GM19043 (cell line): ENCODE data around the gene NPPC.
"Not testable (repeated sequence)": the region's sequence is repeated elsewhere in the genome, so short reads cannot be mapped to it uniquely, and the experiment has no call there.

Experiments used
- ATAC-seq: cut with Tn5 transposase; IDR thresholded peaks from one replicate; pipeline ENCODE4 v1.9.1; 2021; ENCODE audit warnings: low read depth; ENCODE audit not compliant: unreplicated experiment

Gene NPPC

DNA sequence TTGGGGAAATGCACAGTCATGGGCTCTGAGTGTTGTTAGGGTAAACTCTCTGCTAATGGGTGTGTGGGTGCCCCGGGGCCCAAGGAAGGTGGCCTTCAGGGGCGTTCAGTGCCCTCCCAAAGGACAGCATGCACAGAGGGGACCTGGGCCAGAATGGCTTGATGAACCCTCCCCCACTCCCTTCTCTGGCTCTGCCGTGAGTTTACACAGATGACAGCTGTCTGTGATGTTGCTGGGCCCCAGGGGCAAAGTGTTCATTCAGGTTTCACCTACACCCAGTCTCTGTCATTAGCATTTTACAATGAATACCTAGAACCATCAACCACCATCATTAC is 3.2 kb downstream of the NPPC start:
- ATAC-seq: no peak

DNA sequence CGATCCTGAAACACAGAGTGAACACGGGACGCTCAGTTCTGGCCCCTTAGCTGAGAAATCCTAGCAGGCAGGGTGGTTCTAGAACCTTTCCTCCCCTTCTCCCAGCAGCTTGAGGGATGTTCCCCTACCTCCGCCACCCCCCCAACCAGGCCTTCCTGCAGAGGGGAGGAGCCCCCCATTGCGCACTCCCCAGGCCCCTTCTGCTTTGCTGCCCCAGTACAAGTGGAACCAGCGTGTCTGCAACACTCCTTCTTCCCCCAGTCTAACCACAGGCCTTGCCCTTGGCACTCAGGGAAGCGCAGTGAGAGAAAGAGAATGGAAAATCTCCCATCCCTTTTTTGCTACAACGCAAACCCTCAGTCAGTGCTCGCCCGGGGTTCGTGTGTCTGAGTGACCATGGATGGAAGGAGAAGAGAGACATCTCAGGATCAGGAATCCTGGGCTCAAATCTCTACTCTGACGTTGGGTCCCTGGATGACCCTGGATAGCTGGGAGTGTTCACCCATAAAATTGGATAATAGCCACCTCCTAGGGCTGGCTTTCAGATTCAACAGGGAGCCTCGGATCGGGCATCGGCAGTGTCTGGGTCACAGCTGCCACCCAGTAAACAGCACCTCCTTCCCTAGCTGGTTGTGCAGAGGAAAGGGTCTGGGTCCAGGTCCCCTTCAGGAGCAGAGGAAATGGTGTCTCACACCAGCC is 3.7 kb downstream of the NPPC start:
- no peak for ATAC-seq

DNA sequence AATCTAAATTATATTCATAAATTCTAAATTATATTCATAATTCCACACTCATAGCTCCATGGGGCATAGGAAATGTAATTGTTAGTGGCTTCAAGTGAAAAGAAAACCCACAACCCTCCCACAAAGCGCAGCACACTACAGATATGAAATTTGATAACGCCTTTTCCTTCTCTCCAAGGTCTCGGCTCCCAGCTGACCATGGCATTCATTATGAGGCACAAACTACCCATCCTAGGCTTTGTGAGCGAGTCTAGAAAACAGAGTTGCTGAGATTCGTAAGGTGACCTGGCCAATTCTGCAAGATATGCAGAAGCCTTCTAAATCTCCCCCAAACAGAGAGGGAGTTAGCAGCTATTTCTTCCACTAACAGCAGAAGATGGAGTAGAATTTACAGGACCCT is 5.4 kb downstream of the NPPC start:
- ATAC-seq: no peak

DNA sequence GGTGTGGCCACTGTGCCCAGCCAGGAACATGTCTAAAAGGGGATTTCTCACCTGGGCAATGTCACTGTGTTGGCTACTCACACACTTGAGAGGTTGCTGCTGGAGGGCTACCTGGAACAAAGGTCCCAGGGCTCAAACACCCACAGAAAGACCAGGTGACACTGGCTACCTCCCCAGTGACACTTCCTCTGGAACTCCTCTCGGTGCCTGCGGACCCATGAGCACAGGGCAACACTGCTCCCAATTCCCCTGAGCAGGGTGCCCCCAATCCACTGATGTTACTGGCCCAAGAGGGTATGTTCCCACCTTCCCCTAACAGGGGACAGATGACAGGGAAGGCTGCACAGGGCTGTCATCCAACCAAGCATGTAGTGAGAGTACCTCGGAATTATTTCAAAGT is 5.8 kb downstream of the NPPC start:
- no peak for ATAC-seq

DNA sequence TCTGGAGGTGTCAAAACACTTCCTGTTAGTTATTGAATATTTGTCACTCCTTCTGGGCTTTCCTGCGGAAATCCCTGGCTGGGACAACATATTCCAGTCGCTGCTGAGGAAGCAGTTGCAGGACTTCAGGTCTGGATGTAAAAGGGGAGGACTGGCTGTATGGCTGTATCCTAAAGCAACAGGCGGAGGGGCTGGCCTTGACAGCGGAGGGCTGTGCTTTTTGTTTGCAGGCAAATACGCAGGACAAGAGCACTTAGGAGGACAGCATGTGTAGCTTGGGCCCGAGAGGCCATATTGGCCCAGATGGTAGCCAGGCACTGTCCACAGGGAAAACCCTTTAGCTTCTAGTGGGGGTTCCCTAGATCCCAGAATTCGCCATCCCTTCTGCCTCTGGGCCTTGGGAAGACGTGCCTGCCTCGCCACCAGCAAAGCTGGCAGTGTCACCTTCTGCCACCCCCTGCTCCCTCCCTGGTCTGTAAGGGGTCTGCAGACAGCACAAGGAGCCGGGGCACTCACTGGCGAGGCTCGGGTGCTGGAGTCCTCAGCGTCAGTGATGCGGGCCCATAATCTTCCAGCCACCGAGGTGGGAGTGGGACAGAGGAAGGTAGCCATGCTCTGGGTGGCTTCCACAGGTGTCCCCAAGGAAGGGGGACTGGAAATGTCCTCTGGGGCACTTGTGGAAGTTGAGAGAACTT is 6.7 kb downstream of the NPPC start:
- no peak for ATAC-seq

DNA sequence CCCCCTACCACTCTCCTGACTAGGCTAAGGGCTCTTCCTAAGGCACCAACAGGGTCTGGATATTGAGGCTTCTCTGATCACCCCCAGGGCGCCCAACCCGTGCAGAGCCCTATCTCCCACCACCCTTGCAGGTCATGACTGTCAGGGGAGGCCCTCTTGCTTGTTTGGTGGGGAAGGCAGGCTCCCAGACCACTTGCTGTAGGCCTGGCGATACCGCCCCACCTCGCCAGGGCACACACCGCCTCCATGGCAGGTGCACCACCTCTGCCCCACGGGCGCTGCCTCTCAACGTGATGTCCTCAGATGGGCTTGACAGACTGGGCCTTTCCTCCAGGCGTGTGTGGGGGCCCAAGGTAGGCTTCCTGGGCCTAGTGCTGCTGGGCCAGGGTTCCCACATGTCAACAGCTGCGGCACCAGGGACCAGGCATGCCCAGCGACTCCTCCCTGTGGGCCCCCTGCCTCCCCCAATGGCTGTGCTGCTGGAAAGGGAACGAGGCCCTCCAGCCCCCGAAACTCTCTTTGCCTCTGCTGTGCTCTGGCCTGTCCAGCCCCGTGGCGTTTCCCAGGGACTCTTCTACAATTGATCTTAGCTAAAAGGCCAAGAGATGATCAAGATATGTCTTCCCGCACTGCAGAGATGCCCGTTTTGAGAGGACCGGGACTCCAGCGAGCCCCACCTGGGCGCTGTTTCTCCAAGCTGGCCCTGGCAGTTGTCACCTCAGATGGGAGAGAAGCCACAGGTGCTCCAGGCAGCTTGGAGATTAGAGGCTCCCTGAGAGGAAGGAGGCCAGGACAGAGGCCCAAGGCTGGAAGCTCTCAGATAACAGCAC is 7.5 kb downstream of the NPPC start:
- no peak for ATAC-seq

DNA sequence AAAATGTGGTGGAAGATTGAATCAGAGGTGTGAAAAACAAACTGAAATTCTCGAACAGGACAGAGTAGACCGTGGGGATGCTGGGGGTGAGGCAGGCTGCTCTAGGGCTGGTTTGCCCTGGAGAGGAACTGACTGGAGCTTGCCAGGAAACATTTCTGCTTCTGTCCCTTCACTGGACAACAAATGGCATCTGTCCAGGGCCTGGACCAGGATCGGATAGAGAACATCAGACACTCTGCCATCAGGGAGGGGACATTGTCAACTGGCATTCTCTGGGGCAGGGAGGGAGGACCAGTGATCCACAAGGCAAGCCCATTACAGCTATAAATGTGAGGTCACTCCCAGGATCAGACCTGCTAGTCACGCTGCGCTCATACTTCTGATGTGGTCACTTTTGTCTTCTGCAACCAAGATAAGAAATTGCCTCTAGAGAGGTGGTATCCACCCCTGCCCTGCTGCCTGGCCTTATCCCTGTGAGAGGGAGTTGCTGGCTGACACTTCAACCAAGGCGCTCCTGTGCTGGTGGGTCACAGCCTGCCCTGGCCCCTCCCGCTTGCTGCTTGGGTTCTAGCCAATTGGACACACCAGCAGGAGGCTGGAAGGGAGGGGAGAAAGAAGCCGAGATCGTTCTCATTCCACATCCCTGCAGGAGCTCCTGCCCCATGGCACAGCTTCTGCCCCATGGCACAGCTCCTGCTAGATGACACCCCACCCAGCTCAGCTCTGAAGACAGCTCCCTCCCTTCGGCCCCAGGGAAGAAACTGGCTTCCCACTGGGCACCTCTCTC is 8.7 kb downstream of the NPPC start:
- no peak for ATAC-seq

DNA sequence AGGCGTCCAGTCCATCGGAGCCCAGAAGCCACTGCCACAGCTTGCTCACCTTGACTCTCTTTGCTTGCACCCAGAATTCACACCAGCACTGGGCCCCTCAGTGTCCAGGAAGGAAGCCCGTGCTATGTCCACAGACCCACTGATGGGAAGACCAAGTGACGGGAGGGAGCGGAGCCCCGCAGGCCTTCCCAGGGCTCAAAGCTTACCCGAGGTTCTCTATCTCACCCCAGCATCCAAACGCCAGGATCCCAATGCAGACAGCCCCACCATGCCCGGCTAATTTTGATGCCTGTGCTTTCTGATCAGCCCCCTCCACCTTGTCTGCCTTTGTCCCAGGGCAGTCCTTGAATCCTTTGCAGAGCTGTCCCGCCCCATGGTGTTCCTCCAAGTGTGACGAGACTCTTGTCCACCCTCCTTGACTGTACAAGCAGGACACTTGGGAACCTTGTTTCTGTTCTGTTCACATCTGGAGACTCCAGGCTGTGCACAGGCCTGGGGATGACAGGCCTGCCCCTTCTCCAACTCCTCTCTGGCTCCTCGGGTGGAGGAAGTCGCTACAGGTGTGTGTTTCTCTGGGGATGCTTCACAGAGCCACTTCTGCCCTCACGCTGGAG is 12.0 kb downstream of the NPPC start:
- ATAC-seq: no peak

DNA sequence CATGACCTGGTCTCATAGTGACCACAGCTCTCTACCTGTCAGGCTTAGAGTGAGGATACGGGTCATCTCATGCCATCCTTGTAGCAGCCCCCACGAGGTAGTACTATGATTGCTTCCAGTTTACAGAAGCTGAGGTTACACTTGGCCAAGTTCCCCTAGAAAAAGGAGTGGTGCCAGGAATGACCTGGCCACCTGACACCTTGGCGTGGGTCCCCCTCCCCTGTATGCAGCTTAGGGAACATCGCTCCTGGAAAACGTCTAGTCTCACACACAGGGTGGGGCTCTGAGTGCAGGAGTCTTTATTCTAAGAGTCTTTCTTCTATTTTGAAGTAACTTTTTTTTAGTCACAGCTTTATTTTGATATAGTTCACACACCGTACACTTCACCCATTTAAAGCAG is 14.8 kb downstream of the NPPC start:
- ATAC-seq: no peak

DNA sequence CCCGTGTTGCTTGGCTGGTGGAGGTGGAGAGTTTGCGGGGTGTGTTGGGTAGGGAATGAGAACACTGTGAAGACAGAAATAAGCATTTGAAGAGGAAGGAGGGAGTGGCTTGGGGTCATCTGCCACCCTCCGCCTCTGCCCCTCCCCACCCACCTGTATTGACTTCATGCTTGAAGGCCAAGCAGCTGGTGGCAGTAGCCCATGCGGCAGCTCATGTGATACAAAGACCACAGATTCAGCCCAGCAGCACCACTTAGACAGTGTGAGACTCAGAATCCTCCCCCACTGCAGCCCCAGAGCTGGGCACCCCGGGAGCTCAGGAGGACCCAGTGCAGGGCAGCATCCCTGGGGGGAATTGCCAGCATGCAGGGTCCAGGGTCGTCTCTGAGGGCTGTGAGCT is 15.4 kb downstream of the NPPC start:
- no peak for ATAC-seq

DNA sequence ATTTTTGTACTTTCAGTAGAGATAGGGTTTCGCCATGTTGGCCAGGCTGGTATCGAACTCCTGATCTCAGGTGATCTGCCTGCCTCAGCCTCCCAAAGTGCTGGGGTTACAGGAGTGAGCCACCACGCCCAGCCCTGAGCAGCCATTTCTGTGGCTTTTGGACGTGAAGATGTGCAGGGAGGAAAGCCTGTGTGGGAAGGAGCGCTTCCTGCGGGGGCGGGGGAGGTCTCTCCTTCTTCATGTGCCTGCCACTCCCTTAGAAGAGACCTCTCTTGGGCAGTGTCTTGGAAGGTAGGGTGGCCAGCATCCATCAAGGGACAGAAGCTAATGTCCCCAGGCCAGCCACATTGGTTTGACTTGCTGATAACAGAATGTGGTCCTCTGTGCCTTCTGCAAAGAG is 16.0 kb downstream of the NPPC start:
- ATAC-seq: not testable (repeated sequence)

DNA sequence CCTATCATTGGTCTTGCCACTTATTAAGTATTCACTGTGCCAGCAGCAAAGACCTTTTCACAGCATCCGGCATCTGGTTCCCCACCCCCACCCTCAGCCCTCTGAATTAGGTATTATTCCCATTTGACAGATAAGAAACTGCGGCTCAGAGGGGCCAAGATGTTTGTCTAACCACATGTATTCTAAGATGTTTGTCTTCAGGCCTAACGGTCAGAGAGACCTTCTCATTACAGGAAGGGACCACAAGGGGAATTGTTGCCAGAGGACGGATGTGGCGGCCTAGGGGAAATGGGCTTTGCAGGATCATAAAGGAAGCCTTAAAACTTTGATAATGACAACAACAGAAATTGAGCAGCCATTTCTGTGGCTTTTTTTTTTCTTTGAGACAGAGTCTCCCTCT is 16.6 kb downstream of the NPPC start:
- no peak for ATAC-seq

DNA sequence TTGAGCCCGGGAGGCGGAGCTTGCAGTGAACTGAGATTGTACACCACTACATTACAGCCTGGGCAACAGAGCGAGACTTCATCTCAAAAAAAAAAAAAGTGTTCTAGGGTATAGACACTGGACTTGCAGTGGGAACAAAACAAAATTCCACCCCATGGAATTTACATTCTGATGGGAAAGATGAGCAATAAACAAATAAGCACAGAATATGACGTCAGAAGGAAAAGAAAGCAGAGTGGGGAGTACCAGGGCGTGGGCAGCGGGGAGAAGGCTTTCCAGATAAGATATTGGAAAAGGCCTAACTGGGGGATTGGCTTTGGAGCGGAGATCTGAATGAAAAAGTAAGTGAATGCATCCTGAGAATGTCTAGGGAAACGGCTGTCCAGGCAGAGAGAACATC is 17.6 kb downstream of the NPPC start:
- no peak for ATAC-seq

DNA sequence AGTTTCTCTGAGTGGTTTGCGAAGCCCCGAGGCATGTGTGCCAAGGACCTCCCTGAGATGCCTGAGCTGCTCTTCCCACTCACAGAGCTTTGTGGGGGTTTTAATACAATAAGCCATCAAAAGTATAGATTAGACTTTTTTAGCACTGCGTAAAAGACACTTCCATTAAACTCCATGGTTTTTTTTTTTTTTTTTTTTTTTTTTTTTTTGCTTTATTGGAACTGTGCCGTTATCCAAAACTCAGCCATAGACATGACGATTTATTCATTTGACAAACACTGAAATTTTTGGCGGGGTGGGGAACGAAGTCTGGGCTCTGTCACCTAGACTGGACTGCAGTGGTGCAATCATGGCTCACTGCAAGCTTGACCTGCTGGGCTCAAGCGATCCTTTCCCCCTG is 18.4 kb downstream of the NPPC start:
- no peak for ATAC-seq

DNA sequence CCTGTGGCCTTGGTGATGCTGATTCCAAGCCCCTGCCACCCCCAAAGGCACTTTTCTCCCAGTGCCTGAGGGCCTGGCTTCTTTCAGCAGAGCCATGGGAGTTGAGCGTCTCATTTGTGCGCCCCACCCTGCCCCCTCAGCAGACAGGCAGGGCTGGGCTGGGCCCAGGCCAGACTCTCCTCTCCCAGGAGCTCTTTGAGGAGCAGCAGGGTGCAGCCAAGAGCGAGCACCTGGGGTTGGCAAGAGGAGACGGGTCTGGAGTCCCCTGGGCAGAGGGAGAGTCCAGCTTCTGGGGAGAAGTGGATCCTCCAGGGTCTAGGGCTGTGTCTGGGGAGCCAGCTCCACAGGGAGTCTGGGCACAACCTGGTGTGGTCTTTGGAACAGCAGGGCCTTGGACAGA is 21.2 kb downstream of the NPPC start:
- ATAC-seq: no peak

DNA sequence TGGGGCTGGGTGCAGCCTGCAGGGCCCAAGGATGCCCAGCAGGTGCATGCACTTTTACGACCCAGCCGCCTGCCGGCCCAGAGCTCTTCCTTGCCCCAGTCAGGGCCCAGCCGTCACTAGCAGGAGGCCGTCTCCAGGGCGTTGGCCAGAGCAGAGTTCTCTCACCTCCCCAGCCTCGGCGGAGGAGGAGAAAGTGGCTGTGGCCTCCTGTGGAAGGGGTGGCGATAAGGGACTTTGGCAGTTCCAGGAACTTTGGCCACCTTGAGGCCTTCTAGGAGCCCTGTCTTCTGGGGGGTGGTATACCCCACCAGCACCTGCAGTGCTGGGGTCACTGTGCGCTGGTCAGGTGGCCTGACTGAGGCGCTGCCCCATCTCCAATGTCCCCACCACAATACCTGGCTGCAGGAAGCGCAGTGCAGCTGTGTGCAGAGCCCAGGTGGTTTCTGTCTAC is 22.0 kb downstream of the NPPC start:
- no peak for ATAC-seq

DNA sequence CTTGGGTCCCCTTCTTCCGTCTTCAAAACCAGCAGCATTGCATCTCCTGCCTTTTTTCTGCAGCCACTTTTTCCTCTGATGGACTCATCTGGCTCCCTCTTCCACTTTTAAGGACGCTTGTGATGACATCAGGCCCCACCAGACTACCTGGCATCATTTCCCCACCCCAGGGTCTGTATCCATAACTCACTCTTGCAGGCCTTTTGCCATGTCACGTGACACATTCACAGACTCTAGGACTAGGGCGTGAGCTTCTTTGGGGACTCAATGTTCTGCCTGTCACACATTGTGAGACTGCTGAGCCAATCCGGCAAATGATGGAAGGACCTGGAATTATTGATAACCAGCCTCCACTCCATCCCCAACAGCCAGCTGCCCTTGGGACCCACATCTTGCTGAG is 23.6 kb downstream of the NPPC start:
- ATAC-seq: no peak

DNA sequence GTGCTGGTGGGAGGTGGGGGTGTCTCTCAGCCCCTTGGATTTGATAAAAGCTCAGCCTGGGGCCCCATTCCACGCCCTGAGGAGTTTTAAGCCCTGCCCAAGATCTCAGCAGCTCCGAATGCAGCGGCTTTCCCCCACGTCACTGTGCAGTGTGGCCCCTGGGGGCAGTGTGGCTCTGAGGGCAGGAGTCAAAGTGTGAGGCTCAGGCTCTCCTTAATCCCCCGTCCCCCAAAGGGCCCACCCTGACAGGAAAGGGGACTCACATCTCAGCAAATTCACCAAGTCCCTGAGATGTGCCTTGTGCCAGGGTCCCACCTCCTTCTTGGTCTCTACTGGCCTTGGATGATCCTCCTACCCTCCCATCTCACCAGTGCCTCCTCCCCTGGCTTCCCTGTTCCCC is 25.2 kb downstream of the NPPC start:
- ATAC-seq: no peak

DNA sequence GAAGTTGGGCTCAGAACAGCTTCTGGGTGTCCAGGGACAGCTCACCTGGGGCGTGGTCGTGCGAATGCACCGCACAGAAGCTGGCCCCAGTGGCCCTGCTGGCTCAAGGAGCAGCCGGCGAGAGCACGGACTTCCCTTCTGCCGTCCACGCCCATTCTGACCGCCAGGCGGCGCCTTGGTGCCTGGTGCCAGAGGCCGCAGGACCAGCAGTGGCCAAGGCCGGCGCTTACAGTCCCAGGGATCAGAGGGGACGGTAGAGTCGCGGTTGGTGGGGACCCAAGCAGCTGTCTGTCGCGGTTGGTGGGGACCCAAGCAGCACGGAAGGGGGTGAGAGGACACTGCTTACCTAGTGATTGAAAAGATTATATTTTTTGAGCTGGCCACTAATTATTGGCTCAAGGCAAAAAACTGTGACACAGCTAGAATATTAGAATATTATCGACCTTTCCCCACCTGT is 25.7 kb downstream of the NPPC start:
- ATAC-seq: no peak

DNA sequence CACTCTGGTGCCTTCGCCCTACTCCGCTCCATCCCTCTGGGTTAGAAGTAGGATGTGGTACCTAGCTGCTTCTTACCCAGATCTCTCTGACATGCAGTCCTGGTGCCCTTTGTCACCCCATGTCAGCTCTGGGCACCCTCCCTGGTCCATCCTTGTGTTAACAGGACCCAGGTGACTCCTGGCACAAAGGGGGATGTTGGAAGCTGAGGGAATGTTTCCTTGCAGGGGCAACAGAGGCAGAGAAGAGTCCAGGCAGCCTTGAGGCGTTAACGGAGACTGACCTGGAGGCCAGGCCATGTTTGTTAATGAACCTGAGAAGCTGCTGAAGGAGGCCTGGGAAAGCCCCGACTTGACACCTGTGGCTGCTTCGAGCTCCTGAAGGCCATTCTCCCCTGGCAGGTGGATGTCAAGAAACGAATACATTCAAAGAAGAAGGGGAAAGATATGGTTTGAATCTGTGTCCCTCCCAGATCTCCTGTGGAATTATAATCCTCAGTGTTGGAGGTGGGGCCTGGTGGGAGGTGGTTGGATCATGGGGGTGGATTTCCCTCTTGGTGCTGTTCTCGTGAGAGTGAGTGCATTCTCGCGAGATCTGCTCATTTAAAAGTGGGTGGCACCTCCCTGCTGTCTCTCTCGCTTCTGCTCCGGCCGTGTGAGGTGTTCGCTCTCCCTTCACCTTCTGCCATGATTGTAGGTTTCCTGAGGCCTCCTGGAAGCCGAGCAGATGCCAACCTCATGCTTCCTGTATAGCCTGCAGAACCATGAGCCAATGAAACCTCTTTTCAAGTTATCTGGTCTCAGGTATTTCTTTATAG is 31.4 kb downstream of the NPPC start:
- no peak for ATAC-seq
